GM12878 (cell line): Measurements from ENCODE around the gene SPARC. TPM values are rescaled to one million over a fixed set of nuclear protein-coding genes. Genes with fewer than 3 reads are reported as not detected.
"Not testable (repeated sequence)": the region's sequence is repeated elsewhere in the genome, so short reads cannot be mapped to it uniquely, and the experiment has no call there.

Experiments used
- ATAC-seq: fragments of 200-7000 bp; cut with Tn5 transposase; 3 replicates; pipeline ENCODE4 v1.9.1; 2020; ENCODE audit warnings: mild to moderate bottlenecking, moderate library complexity
- BruUV-seq: library from RNA; stranded (reverse); fragments of 400-500 nt; replicated peaks from 2 replicates; lab custom pipeline; 2021; lab: Mats Ljungman, UMichigan
- CTCF ChIA-PET: fragments of 300-600 bp; sonication (Branson Sonifier 250); formaldehyde crosslinking; extraction: SDS; loops from one replicate; lab custom pipeline; 2021; ENCODE audit warnings: inconsistent platforms; lab: Yijun Ruan, JAX
- POLR2A ChIA-PET: fragments of 350-600 bp; formaldehyde crosslinking; extraction: SDS; loops from one replicate; lab custom pipeline; 2021; ENCODE audit warnings: inconsistent platforms; lab: Charles Lee
- RAD21 ChIA-PET: fragments of 300-600 bp; sonication (Branson Sonifier 250); formaldehyde crosslinking; loops from one replicate; lab custom pipeline; 2023; ENCODE audit warnings: antibody characterized with exemption; ENCODE audit not compliant: unreplicated experiment; lab: Charles Lee
- SMC1A ChIA-PET: fragments of 300-600 bp; sonication (Branson Sonifier 250); formaldehyde crosslinking; loops from one replicate; lab custom pipeline; 2023; ENCODE audit not compliant: unreplicated experiment, uncharacterized antibody; lab: Charles Lee
- DNase-seq: peaks from one replicate; pipeline ENCODE4 v3.0.0-alpha.2; 2011; ENCODE audit warnings: low read depth, low spot score
- FAIRE-seq: peaks from 3 replicates; lab custom pipeline; 2011; peaks lifted over from hg19 to GRCh38; lab: Jason Lieb, UNC
- H2AFZ ChIP-seq: 2 replicates; pipeline ENCODE4 v1.6.0; 2011; ENCODE audit warnings: low read depth, low read length, control low read depth; ENCODE audit not compliant: control insufficient read depth
- H3K27ac ChIP-seq: 2 replicates; pipeline ENCODE4 v1.5.1; 2011; ENCODE audit warnings: control low read depth; ENCODE audit not compliant: control insufficient read depth, insufficient read depth
- H3K27me3 ChIP-seq, 2 experiments: replicated peaks in 1 of 2; 2 replicates each; pipeline versions ENCODE4 v1.6.0 to v1.6.1; 2011; ENCODE audit warnings: low read length in 1 of 2; ENCODE audit not compliant: control insufficient read depth in 2 of 2, insufficient read depth in 2 of 2
- H3K36me3 ChIP-seq, 2 experiments: 2 replicates each; pipeline ENCODE4 v1.5.1; 2011; ENCODE audit warnings: low read length in 1 of 2; ENCODE audit not compliant: control insufficient read depth in 2 of 2, insufficient read depth in 2 of 2
- H3K4me1 ChIP-seq: 2 replicates; pipeline ENCODE4 v1.6.1; 2011; ENCODE audit warnings: mild to moderate bottlenecking, low read length, moderate library complexity, mixed read lengths; ENCODE audit not compliant: control insufficient read depth, insufficient read depth
- H3K4me2 ChIP-seq: 2 replicates; pipeline ENCODE4 v1.6.0; 2011; ENCODE audit warnings: control low read depth; ENCODE audit not compliant: control insufficient read depth, insufficient read depth
- H3K4me3 ChIP-seq: fragments of 200-600 bp; sonication (generic); 2 replicates; pipeline ENCODE4 v1.5.1; 2016
- H3K79me2 ChIP-seq: 2 replicates; pipeline ENCODE4 v1.6.0; 2011; ENCODE audit warnings: low read length; ENCODE audit not compliant: control insufficient read depth, insufficient read depth
- H3K9ac ChIP-seq: 2 replicates; pipeline ENCODE4 v1.8.0; 2011; ENCODE audit warnings: low read length, control low read depth, mixed read lengths; ENCODE audit not compliant: control insufficient read depth, insufficient read depth
- H3K9me3 ChIP-seq: replicated peaks from 3 replicates; pipeline ENCODE4 v1.5.1; 2011; ENCODE audit warnings: mild to moderate bottlenecking, low read length; ENCODE audit not compliant: control insufficient read depth, insufficient read depth
- H4K20me1 ChIP-seq: 2 replicates; pipeline ENCODE4 v1.6.0; 2011; ENCODE audit not compliant: control insufficient read depth, insufficient read depth
- ATF7 ChIP-seq: fragments of 450-650 bp; IDR thresholded peaks from 2 replicates; pipeline ENCODE4 v1.6.1; 2016; ENCODE audit warnings: low read depth, mild to moderate bottlenecking
- BHLHE40 ChIP-seq, 2 experiments: fragments of 450-650 bp in 1 of 2; IDR thresholded peaks; 2 replicates each; pipeline ENCODE4 v1.6.1; 2011 to 2017; ENCODE audit warnings: low read depth in 2 of 2, borderline replicate concordance in 1 of 2, improper control_type of control experiment in 1 of 2, low read length in 1 of 2, mild to moderate bottlenecking in 1 of 2
- EGR1 ChIP-seq, 2 experiments: IDR thresholded peaks; 1 replicate in 1 of 2; 2 replicates in 1 of 2; pipeline ENCODE4 v1.6.1; 2011 to 2012; ENCODE audit warnings: low read depth in 2 of 2, low read length in 2 of 2, borderline replicate concordance in 1 of 2, mild to moderate bottlenecking in 1 of 2, moderate library complexity in 1 of 2
- HDAC2 ChIP-seq: fragments of 200-600 bp; sonication (generic); IDR thresholded peaks from 2 replicates; pipeline ENCODE4 v1.6.1; 2017
- LARP7 ChIP-seq: fragments of 450-650 bp; IDR thresholded peaks from 2 replicates; pipeline ENCODE4 v1.6.1; 2017; ENCODE audit warnings: mild to moderate bottlenecking
- MXI1 ChIP-seq: fragments of 150-350 bp; IDR thresholded peaks from 2 replicates; pipeline ENCODE4 v1.6.1; 2011; ENCODE audit warnings: low read depth, mild to moderate bottlenecking, inconsistent platforms, low read length, improper control_type of control experiment
- MYC ChIP-seq: IDR thresholded peaks from 2 replicates; pipeline ENCODE4 v1.6.1; 2011; ENCODE audit warnings: mild to moderate bottlenecking, low read length, moderate library complexity, inconsistent platforms; ENCODE audit not compliant: insufficient read depth, insufficient replicate concordance, insufficient read length, severe bottlenecking
- NFIC ChIP-seq: IDR thresholded peaks from 2 replicates; pipeline ENCODE4 v1.6.1; 2012; ENCODE audit warnings: low read depth, mild to moderate bottlenecking, inconsistent platforms, low read length, moderate library complexity
- PAX8 ChIP-seq: fragments of 450-650 bp; IDR thresholded peaks from 2 replicates; pipeline ENCODE4 v1.6.1; 2017; ENCODE audit warnings: mild to moderate bottlenecking, moderate library complexity
- POLR2AphosphoS5 ChIP-seq: IDR thresholded peaks from 2 replicates; pipeline ENCODE4 v1.6.1; 2011; ENCODE audit warnings: mild to moderate bottlenecking, low read length, inconsistent platforms
- RB1 ChIP-seq: fragments of 450-650 bp; formaldehyde crosslinking; IDR thresholded peaks from 2 replicates; pipeline ENCODE4 v1.6.1; 2017; ENCODE audit warnings: mild to moderate bottlenecking, borderline replicate concordance
- RCOR1 ChIP-seq: conservative IDR thresholded peaks from 2 replicates; pipeline ENCODE4 v1.6.1; 2012; ENCODE audit warnings: low read depth, low read length, improper control_type of control experiment
- SMARCA5 ChIP-seq: fragments of 450-650 bp; IDR thresholded peaks from 2 replicates; pipeline ENCODE4 v1.6.1; 2017; ENCODE audit warnings: mild to moderate bottlenecking
- SP1 ChIP-seq: IDR thresholded peaks from one replicate; pipeline ENCODE4 v1.6.1; 2011; ENCODE audit warnings: low read depth, low read length
- STAT3 ChIP-seq: IDR thresholded peaks from 2 replicates; pipeline ENCODE4 v1.6.1; 2011; ENCODE audit warnings: low read depth, low read length, improper control_type of control experiment
- SUPT20H ChIP-seq: IDR thresholded peaks from 2 replicates; pipeline ENCODE4 v1.6.1; 2011; ENCODE audit warnings: low read depth, mild to moderate bottlenecking, low read length, moderate library complexity, borderline replicate concordance; ENCODE audit not compliant: control insufficient read depth
- YBX1 ChIP-seq: fragments of 450-650 bp; IDR thresholded peaks from 2 replicates; pipeline ENCODE4 v1.6.1; 2016; ENCODE audit warnings: antibody characterized with exemption
- WGBS: methylation state at CpG from one replicate; pipeline ENCODE4 v1.1.6; 2016; ENCODE audit warnings: low lambda C conversion rate; ENCODE audit not compliant: insufficient replicate concordance, insufficient coverage; ENCODE audit errors: missing lambda C conversion rate; 5-methylcytosine and 5-hydroxymethylcytosine counted together
- in situ Hi-C: fragments of 300-500 bp; cut with MboI; formaldehyde crosslinking; loops from 9 replicates; pipeline ENCODE4 v1.14.3; 2018; ENCODE audit warnings: mixed read lengths
- intact Hi-C: fragments of 100-400 bp; cut with micrococcal nuclease; formaldehyde crosslinking; loops from one replicate; pipeline ENCODE4 v1.14.2; 2022; ENCODE audit not compliant: unreplicated experiment
- polyA plus RNA-seq, 11 experiments: library from polyadenylated mRNA; depleted of rRNA in 4 of 11; unstranded in 6 of 11; stranded (reverse) in 5 of 11; fragments of >200 nt; fragmentation: Nextera tagmentation in 4 of 11; fragmentation: Illumina TruSeq in 1 of 11; extraction: Ambion mirVana in 4 of 11; extraction: Trizol in 1 of 11; gene quantifications; 1 replicate in 1 of 11; 2 replicates in 10 of 11; pipeline versions ENCODE4 v1.2.1 to v1.2.3, GENCODE V29; 2011 to 2016; ENCODE audit warnings: inconsistent platforms in 2 of 11, missing spikeins in 2 of 11, low read depth in 1 of 11
- total RNA-seq, 4 experiments: library from RNA; depleted of rRNA in 3 of 4; stranded (reverse); fragments of >200 nt in 3 of 4; fragmentation: Illumina TruSeq in 1 of 4; extraction: Trizol in 1 of 4; gene quantifications; 2 replicates each; pipeline versions ENCODE4 v1.2.1 to v1.2.3, GENCODE V29; 2013 to 2021
- TF ChIP-seq, protein P1 (sequence below): fragments of 450-650 bp; IDR thresholded peaks from 2 replicates; pipeline ENCODE4 v1.6.1; 2017; ENCODE audit warnings: mild to moderate bottlenecking, low read depth, inconsistent platforms; ENCODE audit not compliant: poor library complexity, severe bottlenecking

The SPARC gene
- total and polyA plus RNA-seq, 10 of the 15 experiments (the other 5 are each of a cell fraction or from before 2014, with no cell fraction given): 29.6 to 154 (median 57.0) TPM

DNA sequence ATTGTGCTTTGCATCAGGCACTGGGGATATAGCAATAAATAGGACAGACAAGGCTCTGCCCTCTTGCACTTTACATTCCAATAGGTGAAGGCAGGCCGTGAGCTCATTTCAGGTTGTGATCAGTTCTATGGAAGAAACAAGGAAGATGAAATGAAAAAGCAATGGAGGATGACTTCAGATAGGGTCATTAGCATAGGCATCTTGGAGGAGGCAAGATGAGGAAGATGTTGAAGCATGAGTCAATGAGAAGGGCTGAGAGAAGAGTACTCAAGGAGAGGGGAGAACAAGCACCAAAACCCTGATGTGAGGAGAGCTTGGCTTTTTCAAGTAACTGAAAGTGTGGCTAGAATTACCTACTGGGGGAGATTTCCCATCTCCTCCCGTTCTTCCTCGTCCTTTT is 5.0 kb upstream of the SPARC start:
- BruUV-seq: no TSS peak
- 93% methylated on average over 3 of the region's 3 CpGs for WGBS
- CTCF ChIA-PET: interaction anchor here (1.2 to 1.4 kb wide), 2 partner anchors 27 to 33 kb away, joined by 3 to 4 read pairs; no protein-coding TSS in a partner anchor
- RAD21 ChIA-PET: interaction anchor here (1.5 kb wide), 1 partner anchor 29 kb away, joined by 4 read pairs; no protein-coding TSS in a partner anchor
- H3K27ac ChIP-seq: no peak overlapping the region
- H3K9me3 ChIP-seq: no peaks in the 10 kb centered on the region
- SMC1A ChIA-PET: interaction anchor here (1.2 to 3.2 kb wide), 2 partner anchors 11 to 39 kb away, joined by 3 to 9 read pairs; no protein-coding TSS in a partner anchor
- POLR2A ChIA-PET: no interaction called here
- H3K79me2 ChIP-seq: peaks cover 6% of the 10 kb centered on the region
- H3K9ac ChIP-seq: no peak overlapping the region
- peaks cover 7% of the 10 kb centered on the region for H3K4me1 ChIP-seq
- H2AFZ ChIP-seq: no peak overlapping the region
- DNase-seq: no peak
- in situ Hi-C loops (no loop called here), intact Hi-C loops (no loop called here)
- H3K4me3 ChIP-seq: no peak overlapping the region
- H4K20me1 ChIP-seq: no peaks in the 10 kb centered on the region
- no peak for FAIRE-seq
- TF ChIP-seq STAT3 (no peak), PAX8 (no peak), BHLHE40 (IDR thresholded peaks at IDR 0.05; ENCODE audit: borderline replicate concordance in 1 of 2, low read depth in 2 of 2, low read length in 1 of 2) (no peak), HDAC2 (no peak), ATF7 (no peak), NFIC (no peak), RCOR1 (no peak), RB1 (no peak), SMARCA5 (no peak), MYC (no peak), MXI1 (no peak), EGR1 (IDR thresholded peaks at IDR 0.05; ENCODE audit: borderline replicate concordance in 1 of 2, low read depth in 2 of 2, low read length in 2 of 2) (no peak), YBX1 (no peak), POLR2AphosphoS5 (no peak), SUPT20H (no peak), LARP7 (no peak), SP1 (no peak)
- TF ChIP-seq, protein P1, sequence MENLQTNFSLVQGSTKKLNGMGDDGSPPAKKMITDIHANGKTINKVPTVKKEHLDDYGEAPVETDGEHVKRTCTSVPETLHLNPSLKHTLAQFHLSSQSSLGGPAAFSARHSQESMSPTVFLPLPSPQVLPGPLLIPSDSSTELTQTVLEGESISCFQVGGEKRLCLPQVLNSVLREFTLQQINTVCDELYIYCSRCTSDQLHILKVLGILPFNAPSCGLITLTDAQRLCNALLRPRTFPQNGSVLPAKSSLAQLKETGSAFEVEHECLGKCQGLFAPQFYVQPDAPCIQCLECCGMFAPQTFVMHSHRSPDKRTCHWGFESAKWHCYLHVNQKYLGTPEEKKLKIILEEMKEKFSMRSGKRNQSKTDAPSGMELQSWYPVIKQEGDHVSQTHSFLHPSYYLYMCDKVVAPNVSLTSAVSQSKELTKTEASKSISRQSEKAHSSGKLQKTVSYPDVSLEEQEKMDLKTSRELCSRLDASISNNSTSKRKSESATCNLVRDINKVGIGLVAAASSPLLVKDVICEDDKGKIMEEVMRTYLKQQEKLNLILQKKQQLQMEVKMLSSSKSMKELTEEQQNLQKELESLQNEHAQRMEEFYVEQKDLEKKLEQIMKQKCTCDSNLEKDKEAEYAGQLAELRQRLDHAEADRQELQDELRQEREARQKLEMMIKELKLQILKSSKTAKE: no peak
- ATAC-seq: no peak
- H3K27me3 ChIP-seq: no peaks in the 10 kb centered on the region
- H3K36me3 ChIP-seq: no peaks in the 10 kb centered on the region
- no peak overlapping the region for H3K4me2 ChIP-seq

DNA sequence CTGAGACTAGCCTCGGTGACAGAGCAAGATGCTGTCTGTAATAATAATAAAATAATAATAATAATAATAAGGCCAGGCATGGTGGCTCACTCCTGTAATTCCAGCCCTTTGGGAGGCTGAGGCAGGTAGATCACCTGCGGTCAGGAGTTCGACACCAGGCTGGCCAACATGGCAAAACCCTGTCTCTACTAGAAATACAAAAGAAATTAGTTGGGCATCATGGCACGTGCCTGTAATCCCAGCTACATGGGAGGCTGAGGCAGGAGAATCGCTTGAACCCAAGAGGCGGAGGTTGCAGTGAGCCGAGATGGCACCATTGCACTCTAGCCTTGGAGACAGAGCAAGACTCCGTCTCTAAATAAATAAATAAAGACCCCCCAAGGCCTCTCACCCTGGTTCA is 2.9 kb upstream of the SPARC start:
- in situ Hi-C loops, H3K4me1 ChIP-seq, BruUV-seq, H4K20me1 ChIP-seq, RAD21 ChIA-PET, H3K4me3 ChIP-seq, DNase-seq, ATAC-seq, H2AFZ ChIP-seq, H3K9ac ChIP-seq, H3K9me3 ChIP-seq, H3K36me3 ChIP-seq, H3K4me2 ChIP-seq, POLR2A ChIA-PET, H3K27me3 ChIP-seq, FAIRE-seq, intact Hi-C loops, H3K27ac ChIP-seq: not testable (repeated sequence)
- ChIA-PET SMC1A (interaction anchor here (0.7 to 3.2 kb wide), 2 partner anchors 14 to 27 kb away, joined by 3 to 9 read pairs; no protein-coding TSS in a partner anchor), CTCF (interaction anchor here (1.3 kb wide), 1 partner anchor 9 kb away, joined by 4 read pairs; no protein-coding TSS in a partner anchor)
- 86% methylated on average over 8 of the region's 8 CpGs for WGBS
- H3K79me2 ChIP-seq: peaks cover 27% of the 10 kb centered on the region
